Measurements from ENCODE around the gene ATXN1. TPM values are rescaled to one million over a fixed set of nuclear protein-coding genes. Genes with fewer than 3 reads are reported as not detected.
"Not testable (repeated sequence)": the region's sequence is repeated elsewhere in the genome, so short reads cannot be mapped to it uniquely, and the experiment has no call there.

The ATXN1 gene
- total RNA-seq, 3 donors from 2014 or later: 30.4 to 87.3 (median 50.1) TPM

GRCh38 chr6:16706029-16706428 is 55.2 kb downstream of the ATXN1 start:
- H3K4me3 ChIP-seq: no peak overlapping the region
- intact Hi-C loops (cut with DNase I, micrococcal nuclease): no loop called here
- no peak for TF ChIP-seq CTCF (IDR thresholded peaks at IDR 0.05)

GRCh38 chr6:16705081-16705993 is 55.9 kb downstream of the ATXN1 start:
- Histone ChIP-seq H3K4me1 (ENCODE audit: low read depth) (peaks cover 2% of the 10 kb centered on the region), H3K9me3 (no peaks in the 10 kb centered on the region), H3K4me3 (no peak overlapping the region), H3K36me3 (ENCODE audit: low read depth) (no peaks in the 10 kb centered on the region)
- intact Hi-C loops (cut with DNase I, micrococcal nuclease): no loop called here
- ATAC-seq (no peak), DNase-seq (no peak)
- TF ChIP-seq CTCF (IDR thresholded peaks at IDR 0.05): no peak

More at GRCh38 chr6:16706029-16706428, 55.2 kb downstream of the ATXN1 start:
- Histone ChIP-seq H3K9me3 (no peaks in the 10 kb centered on the region), H3K36me3 (ENCODE audit: low read depth) (no peaks in the 10 kb centered on the region), H3K4me1 (ENCODE audit: low read depth) (peaks cover 2% of the 10 kb centered on the region)
- ATAC-seq (peak; percentile 22), DNase-seq (no peak)

GRCh38 chr6:16704401-16705045 is 56.7 kb downstream of the ATXN1 start:
- peak; percentile 45 for ATAC-seq
- H3K9me3 ChIP-seq: no peaks in the 10 kb centered on the region
- no peak for DNase-seq
- no peak overlapping the region for H3K4me3 ChIP-seq
- peaks cover 2% of the 10 kb centered on the region for H3K4me1 ChIP-seq (ENCODE audit: low read depth)
- no peaks in the 10 kb centered on the region for H3K36me3 ChIP-seq (ENCODE audit: low read depth)
- TF ChIP-seq CTCF (IDR thresholded peaks at IDR 0.05): no peak
- intact Hi-C loops (cut with DNase I, micrococcal nuclease): no loop called here

- H3K4me1 ChIP-seq (ENCODE audit: low read depth); intact Hi-C loops (cut with DNase I, micrococcal nuclease); H3K4me3 ChIP-seq; H3K9me3 ChIP-seq; H3K36me3 ChIP-seq (ENCODE audit: low read depth); DNase-seq; ATAC-seq: not testable (repeated sequence)
Observed at GRCh38 chr6:16702627-16703378, 58.5 kb downstream of the ATXN1 start.

GRCh38 chr6:16700916-16701234 is 60.4 kb downstream of the ATXN1 start:
- Histone ChIP-seq H3K36me3 (ENCODE audit: low read depth) (no peaks in the 10 kb centered on the region), H3K4me3 (no peak overlapping the region), H3K4me1 (ENCODE audit: low read depth) (peaks cover 4% of the 10 kb centered on the region), H3K9me3 (no peaks in the 10 kb centered on the region)
- no peak for ATAC-seq
- no peak for DNase-seq
- no peak for TF ChIP-seq CTCF (IDR thresholded peaks at IDR 0.05)
- intact Hi-C loops (cut with DNase I, micrococcal nuclease): no loop called here

Measured in mucosa of descending colon (tissue), 3 donors.